Activated CD4-positive, CD25-positive, alpha-beta regulatory T cell (primary cell): ENCODE measurements around the gene ADPRM.

Experiments
- DNase-seq, 4 experiments: peaks; one replicate each; lab custom pipeline; 2025; lab: John Stamatoyannopoulos, UW

Gene ADPRM

DNA sequence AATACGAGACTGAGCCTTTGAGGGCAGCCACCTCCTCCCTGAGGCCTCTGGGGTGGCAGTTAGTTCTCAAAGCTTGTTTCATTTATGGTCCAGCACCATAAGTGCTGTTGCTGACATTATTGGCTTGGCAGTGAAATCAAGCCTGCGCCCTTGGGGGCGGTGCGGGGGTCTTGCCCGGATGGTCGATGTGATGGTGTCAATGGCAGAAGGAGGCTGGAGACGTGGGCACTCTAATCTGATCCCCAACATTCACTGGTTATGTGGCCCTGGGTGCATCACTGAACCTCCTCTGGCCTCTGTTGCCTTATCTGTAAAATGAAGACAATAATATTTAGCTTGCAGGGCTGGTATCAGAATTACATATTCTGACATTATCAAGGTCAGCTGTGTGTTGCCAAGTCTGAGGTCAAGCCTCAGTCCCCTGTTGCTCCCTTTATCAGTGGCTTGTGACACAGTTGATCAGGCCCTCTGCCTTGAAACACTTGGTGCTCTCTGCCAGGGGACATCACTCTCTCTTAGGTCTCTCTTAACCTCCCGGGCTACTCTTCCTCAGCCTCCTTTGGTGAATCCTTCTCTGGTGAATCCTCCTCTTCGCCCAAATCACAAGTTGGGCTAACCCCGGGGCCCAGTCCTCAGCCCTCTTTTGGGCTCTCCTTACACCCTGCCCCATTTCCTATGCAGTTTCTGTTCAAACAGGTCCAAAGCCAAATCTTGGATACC, 44.2 kb downstream of the ADPRM start:
- no peak for DNase-seq

DNA sequence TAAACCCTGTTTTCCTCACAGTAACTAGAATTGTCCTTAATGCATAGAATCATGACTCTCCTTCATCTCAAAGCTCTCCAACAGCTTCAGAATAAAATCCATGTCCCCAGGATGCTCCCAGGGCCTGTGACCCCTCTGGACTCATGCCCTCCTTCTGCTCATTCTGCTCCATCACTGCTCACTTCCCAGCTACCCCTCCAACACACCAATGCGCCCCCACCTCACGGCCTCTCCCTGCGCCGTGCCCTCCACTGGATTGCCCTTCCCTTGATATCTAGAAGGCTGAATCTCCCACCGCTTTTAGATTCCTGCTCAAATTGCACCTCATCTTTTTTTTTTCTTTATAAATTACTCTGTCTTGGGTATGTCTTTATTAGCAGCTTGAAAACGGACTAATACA, 45.0 kb downstream of the ADPRM start:
- DNase-seq, result no peak

- no peak for DNase-seq
These were observed 46.1 kb downstream of the ADPRM start for GRCh38 chr17:10743316-10744009.

GRCh38 chr17:10744501-10745000, 47.2 kb downstream of the ADPRM start:
- no peak for DNase-seq

GRCh38 chr17:10745231-10745630, 47.8 kb downstream of the ADPRM start:
- DNase-seq, result no peak

GRCh38 chr17:10748531-10749181, 51.3 kb downstream of the ADPRM start:
- no peak for DNase-seq

DNA sequence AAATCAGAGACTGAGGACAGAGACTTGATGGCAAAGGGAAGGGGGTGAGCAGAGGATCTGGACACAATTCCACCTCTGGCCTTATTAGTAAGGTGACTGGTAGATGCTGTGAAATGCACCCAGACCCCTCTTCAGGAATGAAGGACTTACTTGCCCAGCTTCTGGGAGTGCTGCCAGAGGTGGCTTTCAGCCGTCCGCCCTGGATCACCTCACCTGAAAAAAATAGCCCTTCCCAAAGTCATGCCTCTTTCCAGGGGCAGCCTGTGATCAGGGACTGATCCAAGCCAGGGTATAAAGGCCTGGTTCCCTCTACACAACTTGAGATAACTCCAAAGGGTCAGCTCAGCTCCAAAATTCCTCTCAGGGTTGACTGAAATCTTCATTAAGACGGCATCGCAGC, 52.8 kb downstream of the ADPRM start:
- no peak for DNase-seq

- DNase-seq, result no peak
These were observed 54.2 kb downstream of the ADPRM start for GRCh38 chr17:10751563-10751962.

GRCh38 chr17:10752696-10753095, 55.3 kb downstream of the ADPRM start:
- no peak for DNase-seq

DNA sequence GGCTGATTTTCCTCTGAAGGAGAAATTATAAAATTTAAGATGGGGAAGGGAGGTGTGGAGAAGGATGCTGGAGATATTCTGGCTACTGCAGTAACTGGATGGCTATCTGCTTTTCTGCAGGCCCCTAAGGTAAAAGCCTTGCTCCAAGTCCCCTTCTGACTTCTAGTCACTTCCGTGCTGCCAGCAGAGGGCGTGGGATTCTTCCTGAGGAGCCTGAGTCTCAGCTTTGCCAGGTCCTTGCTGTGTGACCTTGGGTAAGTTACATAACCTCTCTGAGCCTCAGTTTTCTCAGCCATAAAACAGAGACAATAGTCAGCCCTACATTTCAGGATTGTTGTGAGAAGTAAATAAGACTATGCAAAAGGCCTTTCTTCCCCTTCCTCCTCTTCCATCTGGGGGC, 56.7 kb downstream of the ADPRM start:
- DNase-seq, result no peak

GRCh38 chr17:10754861-10755591, 57.6 kb downstream of the ADPRM start:
- no peak for DNase-seq

DNA sequence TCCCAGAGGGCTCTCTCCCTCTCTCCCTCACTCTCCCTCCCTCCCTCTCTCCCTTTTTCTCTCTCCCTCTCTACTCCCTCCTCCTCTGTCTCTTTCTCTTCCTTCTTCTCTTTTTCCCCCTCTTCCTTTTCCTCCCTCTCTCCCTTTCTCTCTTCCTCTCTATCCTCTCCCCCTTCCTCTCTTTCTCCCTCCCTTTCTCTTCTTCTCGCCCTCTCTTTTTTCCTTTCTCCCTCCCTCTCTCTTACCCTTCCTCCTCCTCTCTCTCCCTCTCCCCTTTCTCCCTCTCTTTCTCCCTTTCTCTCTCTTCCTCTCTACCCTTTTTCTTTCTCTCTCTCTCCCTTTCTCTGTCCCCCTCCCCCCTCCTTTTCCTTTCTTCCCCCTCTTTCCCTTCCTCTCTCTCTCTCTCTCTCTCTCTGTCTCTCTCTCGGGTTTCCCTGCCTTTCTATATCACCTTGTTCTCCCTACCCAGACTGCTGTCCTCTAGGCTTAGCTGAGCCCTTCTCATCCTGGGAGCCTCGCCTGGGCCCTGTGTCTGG, 58.3 kb downstream of the ADPRM start:
- DNase-seq, result no peak

DNA sequence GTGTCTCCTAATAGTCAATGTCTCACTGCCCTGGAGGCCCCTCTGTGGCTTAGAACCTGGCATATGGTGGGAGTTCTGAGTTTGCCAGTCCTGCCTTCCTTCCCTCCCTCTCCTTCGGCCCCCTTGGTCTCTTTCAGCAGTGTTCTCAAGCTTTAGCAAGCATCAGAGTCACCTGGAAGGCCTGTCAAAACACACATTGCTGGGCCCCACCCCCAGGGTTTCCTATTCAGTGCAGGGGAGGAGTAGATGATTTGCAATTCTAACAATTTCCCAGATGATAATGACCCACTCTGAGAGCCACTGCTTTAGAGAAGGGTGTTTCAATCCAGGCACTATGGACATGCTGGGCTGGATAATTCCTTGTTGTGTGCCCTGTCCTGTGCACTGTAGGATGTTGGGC, 58.8 kb downstream of the ADPRM start:
- DNase-seq, result no peak

GRCh38 chr17:10756619-10757018, 59.2 kb downstream of the ADPRM start:
- no peak for DNase-seq

DNA sequence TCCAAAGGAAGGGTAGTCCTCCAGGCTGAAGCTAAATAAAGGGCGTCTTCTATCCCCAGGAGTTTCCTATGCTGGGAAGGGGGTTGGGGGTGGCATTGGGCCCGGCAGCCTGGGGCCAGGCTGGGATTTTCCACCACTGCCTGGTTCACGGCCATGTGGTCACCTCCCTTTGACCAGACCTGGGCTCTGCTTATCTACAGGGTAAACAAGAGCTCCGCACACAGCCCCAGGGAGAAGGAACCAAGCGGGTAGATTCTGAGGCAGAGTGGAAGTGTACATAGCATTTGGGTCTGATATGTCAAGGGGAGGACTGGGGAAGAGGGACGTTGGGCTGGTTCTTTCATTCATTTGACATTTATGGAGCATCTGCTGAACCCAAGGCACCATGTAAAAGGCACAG, 59.7 kb downstream of the ADPRM start:
- no peak for DNase-seq

GRCh38 chr17:10757647-10758046, 60.3 kb downstream of the ADPRM start:
- no peak for DNase-seq

DNA sequence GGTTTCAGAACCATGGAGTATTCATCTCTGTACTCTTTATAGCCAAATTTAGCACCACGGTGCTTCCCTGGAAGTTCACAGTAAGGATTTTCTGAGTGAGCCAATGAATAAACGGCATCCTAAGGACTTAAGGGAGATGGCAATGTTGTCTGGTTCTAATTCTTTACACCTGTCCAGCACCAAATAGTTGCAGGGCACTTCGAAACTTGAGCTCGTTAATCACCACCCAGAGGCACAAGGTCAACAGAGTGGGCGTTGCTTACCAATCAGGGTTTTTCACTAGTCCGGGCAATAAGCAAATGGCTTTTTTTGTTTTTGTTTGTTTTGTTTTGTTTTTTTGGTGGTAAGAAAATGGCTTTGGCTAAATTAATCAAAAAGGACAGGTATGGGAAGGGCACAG, 60.7 kb downstream of the ADPRM start:
- no peak for DNase-seq
